Measurements from ENCODE around the gene USP34.
A peak's percentile ranks its signal among the peaks of the same experiment; 100 is the strongest.

The USP34 gene

GRCh38 chr2:61465045-61465444, 5.8 kb downstream of the USP34 start:
- no peak overlapping the region for H3K27ac ChIP-seq (ENCODE audit: extremely low read depth, low read depth, low read length)
- H3K36me3 ChIP-seq (ENCODE audit: control insufficient read depth in 2 of 2, insufficient read depth in 1 of 2, low read length in 2 of 2), result peaks cover 4 to 11% of the 10 kb centered on the region in 2 experiments; a peak in 2 of 3 replicates
- no peak overlapping the region for H3K4me3 ChIP-seq (ENCODE audit: low read depth, low read length)
- POLR2A ChIA-PET, result no interaction called here
- TF ChIP-seq ZNF449 (tag by site-specific recombination; IDR thresholded peaks at IDR 0.05) (no peak), ZNF701 (tag by site-specific recombination; IDR thresholded peaks at IDR 0.05) (no peak), ZNF677 (tag by site-specific recombination; IDR thresholded peaks at IDR 0.05) (no peak)
- H3K4me1 ChIP-seq (ENCODE audit: control insufficient read depth, insufficient read depth, low read length), result no peaks in the 10 kb centered on the region; the same call in 1 of the 2 replicates
- CTCF ChIA-PET, result interaction anchor here (1.0 kb wide), 1 partner anchor 39 kb away, joined by 3 read pairs; no protein-coding TSS in a partner anchor
- H3K9me3 ChIP-seq (ENCODE audit: control insufficient read depth, insufficient read depth, low read depth, low read length), result no peaks in the 10 kb centered on the region

GRCh38 chr2:61463769-61464475, 7.0 kb downstream of the USP34 start:
- Histone ChIP-seq H3K36me3 (ENCODE audit: control insufficient read depth in 2 of 2, insufficient read depth in 1 of 2, low read length in 2 of 2) (peaks cover 4 to 11% of the 10 kb centered on the region in 2 experiments; a peak in 2 of 3 replicates), H3K9me3 (ENCODE audit: control insufficient read depth, insufficient read depth, low read depth, low read length) (no peaks in the 10 kb centered on the region), H3K4me3 (ENCODE audit: low read depth, low read length) (no peak overlapping the region), H3K4me1 (ENCODE audit: control insufficient read depth, insufficient read depth, low read length) (no peaks in the 10 kb centered on the region; the same call in 1 of the 2 replicates), H3K27ac (ENCODE audit: extremely low read depth, low read depth, low read length) (no peak overlapping the region)
- CTCF ChIA-PET, result interaction anchor here (0.6 kb wide), 2 partner anchors 57 to 132 kb away, joined by 3 read pairs; no protein-coding TSS in a partner anchor
- POLR2A ChIA-PET, result no interaction called here
- TF ChIP-seq ZNF423 (tag by site-specific recombination; IDR thresholded peaks at IDR 0.05), result no peak
- no peak for TF ChIP-seq ZNF785 (tag by site-specific recombination; IDR thresholded peaks at IDR 0.05)
- no peak for TF ChIP-seq ZNF266 (tag by site-specific recombination; IDR thresholded peaks at IDR 0.05; ENCODE audit: low read depth)
- TF ChIP-seq ZNF398 (tag by site-specific recombination; IDR thresholded peaks at IDR 0.05), result no peak
- peak; percentile 43; the same call in 1 of the 2 replicates for TF ChIP-seq ZBTB17 (tag by site-specific recombination; IDR thresholded peaks at IDR 0.05)
- peak; percentile 50; the same call in 1 of the 2 replicates for TF ChIP-seq TRIM28 (IDR thresholded peaks at IDR 0.05; ENCODE audit: borderline replicate concordance, low read length)
- no peak for TF ChIP-seq ZNF146 (tag by site-specific recombination; IDR thresholded peaks at IDR 0.05)
- TF ChIP-seq GLIS1 (tag by site-specific recombination; IDR thresholded peaks at IDR 0.05), result peak; percentile 91
- no peak for TF ChIP-seq INSM2 (tag by site-specific recombination; IDR thresholded peaks at IDR 0.05)
- peak; percentile 57; the same call in 1 of the 2 replicates for TF ChIP-seq PRDM6 (tag by site-specific recombination; IDR thresholded peaks at IDR 0.05)
- no peak for TF ChIP-seq ZNF169 (tag by site-specific recombination; IDR thresholded peaks at IDR 0.05)
- TF ChIP-seq ZNF10 (tag by site-specific recombination; IDR thresholded peaks at IDR 0.05), result 0 out of 2 replicates have a peak, but pooled peaks have one; percentile 17
- TF ChIP-seq ZNF843 (tag by site-specific recombination; IDR thresholded peaks at IDR 0.05), result peak; percentile 29; the same call in 1 of the 2 replicates
- no peak for TF ChIP-seq PBX3 (CRISPR knock-in tag; IDR thresholded peaks at IDR 0.05)
- peak; percentile 14 for TF ChIP-seq SETDB1 (IDR thresholded peaks at IDR 0.05; ENCODE audit: insufficient read length, low read length)
- peak; percentile 65; the same call in 1 of the 2 replicates for TF ChIP-seq ZNF121 (tag by site-specific recombination; IDR thresholded peaks at IDR 0.05)
- 0 out of 2 replicates have a peak, but pooled peaks have one; percentile 31 for TF ChIP-seq KLF1 (tag by site-specific recombination; IDR thresholded peaks at IDR 0.05)
- no peak for TF ChIP-seq ZSCAN30 (tag by site-specific recombination; IDR thresholded peaks at IDR 0.05)
- TF ChIP-seq ZNF600 (tag by site-specific recombination; IDR thresholded peaks at IDR 0.05), result no peak
- TF ChIP-seq ZNF548 (tag by site-specific recombination; IDR thresholded peaks at IDR 0.05), result no peak
- TF ChIP-seq ZNF658 (tag by site-specific recombination; IDR thresholded peaks at IDR 0.05), result no peak
- TF ChIP-seq ZNF747 (tag by site-specific recombination; IDR thresholded peaks at IDR 0.05), result no peak
